ENCODE results near the gene CA11. TPM values are rescaled to one million over a fixed set of nuclear protein-coding genes. Genes with fewer than 3 reads are reported as not detected.

Gene CA11
- total and polyA plus RNA-seq, 9 of the 15 experiments (the other 6 are each of a cell fraction or from before 2014, with no cell fraction given): 2.9 to 19.9 (median 8.3) TPM

- intact Hi-C loops (cut with micrococcal nuclease): loop anchor here (2.0 kb wide), 1 partner anchor 40 kb away; no protein-coding TSS in a partner anchor
- no TSS peak for BruUV-seq (replicated peaks)
- Histone ChIP-seq H3K27ac (ENCODE audit: extremely low read depth, low read depth, low read length) (no peak overlapping the region), H3K27me3 (ENCODE audit: control insufficient read depth in 2 of 2, insufficient read depth in 2 of 2, low read length in 2 of 2) (no peaks in the 10 kb centered on the region), H3K4me3 (no peak overlapping the region), H3K9me1 (ENCODE audit: control insufficient read depth, insufficient read depth, low read length) (no peaks in the 10 kb centered on the region), H3K4me2 (ENCODE audit: insufficient read depth, low read length) (no peak overlapping the region), H2AFZ (ENCODE audit: low read depth, low read length) (no peak overlapping the region), H3K9me3 (replicated peaks; ENCODE audit: control insufficient read depth, insufficient read depth, low read depth, low read length) (no peaks in the 10 kb centered on the region), H3K9ac (ENCODE audit: insufficient read depth in 1 of 2, low read depth in 2 of 2, low read length in 2 of 2) (0 out of 4 replicates have a peak overlapping the region, but pooled peaks of 1 of the 2 experiments have one; percentile 2), H3K36me3 (ENCODE audit: control insufficient read depth, insufficient read depth, low read length) (no peaks in the 10 kb centered on the region), H3K79me2 (ENCODE audit: control insufficient read depth, insufficient read depth, low read length) (no peaks in the 10 kb centered on the region), H4K20me1 (replicated peaks; ENCODE audit: control insufficient read depth, insufficient read depth, low read length) (no peaks in the 10 kb centered on the region), H3K4me1 (replicated peaks in 1 of 2; ENCODE audit: control insufficient read depth in 2 of 2, insufficient read depth in 2 of 2, low read length in 2 of 2) (peaks cover 13 to 60% of the 10 kb centered on the region in 2 experiments; a peak in 4 of 5 replicates)
- TF ChIP-seq ZNF75A (CRISPR knock-in tag; IDR thresholded peaks at IDR 0.05) (no peak), HMG20A (CRISPR knock-in tag; conservative IDR thresholded peaks at IDR 0.05) (no peak), ETV6 (IDR thresholded peaks at IDR 0.05; ENCODE audit: borderline replicate concordance in 1 of 2, low read depth in 2 of 2, low read length in 1 of 2) (no peak), ETV6 (CRISPR knock-in tag; IDR thresholded peaks at IDR 0.05; ENCODE audit: borderline replicate concordance) (no peak), XRCC5 (IDR thresholded peaks at IDR 0.05; ENCODE audit: low read depth, low read length) (no peak), C11orf30 (IDR thresholded peaks at IDR 0.05; ENCODE audit: low read depth) (no peak), SRSF7 (optimal IDR thresholded peaks at IDR 0.05; ENCODE audit: low read depth, low read length) (no peak), ZKSCAN8 (CRISPR knock-in tag; IDR thresholded peaks at IDR 0.05) (no peak), TBL1XR1 (IDR thresholded peaks at IDR 0.05; ENCODE audit: low read length in 2 of 2) (no peak), ZNF586 (CRISPR knock-in tag; conservative IDR thresholded peaks at IDR 0.05) (no peak), GABPB1 (CRISPR knock-in tag; IDR thresholded peaks at IDR 0.05) (no peak), MTA3 (IDR thresholded peaks at IDR 0.05; ENCODE audit: borderline replicate concordance) (no peak), DEAF1 (CRISPR knock-in tag; IDR thresholded peaks at IDR 0.05) (no peak), E2F5 (CRISPR knock-in tag; IDR thresholded peaks at IDR 0.05) (no peak)
- DNase-seq (ENCODE audit: extremely low read depth in 1 of 4, low spot score in 3 of 4): no peak
- in situ Hi-C loops (cut with MboI): no loop called here
- no peak for ATAC-seq
- POLR2A ChIA-PET: interaction anchor here (0.6 to 1.0 kb wide), 5 partner anchors 9 to 1127 kb away, joined by 3 to 4 read pairs (median 4); partner anchors contain the start of gene PLEKHA4
- CTCF ChIA-PET (ENCODE audit: low intra/inter-chr PET ratio): interaction anchor here (1.1 kb wide), 1 partner anchor 111 kb away, joined by 5 read pairs; no protein-coding TSS in a partner anchor
- FAIRE-seq: no peak
- 82% methylated on average over 12 of the region's 19 CpGs for WGBS (ENCODE audit: insufficient coverage, low coverage, missing lambda C conversion rate)
Measured at GRCh38 chr19:48674216-48674809, 28.3 kb upstream of the CA11 start.

All from K562 (cell line).